DMS153 treated with DMSO at 0.1 percent for 48 hours (cell line): Measurements from ENCODE around the gene CXCR5.

Experiments
- DNase-seq: peaks from one replicate; lab custom pipeline; 2025; ENCODE audit not compliant: unreplicated experiment; lab: John Stamatoyannopoulos, UW

The CXCR5 gene

GRCh38 chr11:118897721-118898310 is 14.1 kb downstream of the CXCR5 start:
- no peak for DNase-seq

- no peak for DNase-seq
Measured at GRCh38 chr11:118898400-118899295, 15.0 kb downstream of the CXCR5 start.

- DNase-seq = no peak
Measured at GRCh38 chr11:118899296-118899688, 15.6 kb downstream of the CXCR5 start.

- DNase-seq = no peak
Measured at GRCh38 chr11:118899706-118900360, 16.1 kb downstream of the CXCR5 start.

GRCh38 chr11:118900535-118901384 is 17.1 kb downstream of the CXCR5 start:
- DNase-seq = no peak

- no peak for DNase-seq
Measured at GRCh38 chr11:118901494-118902335, 18.0 kb downstream of the CXCR5 start.

- DNase-seq = no peak
Measured at GRCh38 chr11:118902336-118903203, 18.9 kb downstream of the CXCR5 start.

GRCh38 chr11:118903204-118904015 is 19.7 kb downstream of the CXCR5 start:
- DNase-seq = no peak

GRCh38 chr11:118907051-118908042 is 23.7 kb downstream of the CXCR5 start:
- peak; percentile 86 for DNase-seq

- no peak for DNase-seq
Measured at GRCh38 chr11:118908264-118908663, 24.6 kb downstream of the CXCR5 start.

GRCh38 chr11:118908901-118909618 is 25.4 kb downstream of the CXCR5 start:
- DNase-seq = no peak

GRCh38 chr11:118909619-118910308 is 26.1 kb downstream of the CXCR5 start:
- no peak for DNase-seq

- DNase-seq = no peak
Measured at GRCh38 chr11:118910309-118911112, 26.8 kb downstream of the CXCR5 start.

- no peak for DNase-seq
Measured at GRCh38 chr11:118911113-118911879, 27.6 kb downstream of the CXCR5 start.
